K562 (cell line): ENCODE data around the gene SLC48A1. TPM values are rescaled to one million over a fixed set of nuclear protein-coding genes. Genes with fewer than 3 reads are reported as not detected.

Experiments
- ATAC-seq: fragments of 200-7000 bp; cut with Tn5 transposase; 3 replicates; pipeline ENCODE4 v1.9.1; 2020; ENCODE audit warnings: moderate library complexity
- BruUV-seq: library from RNA; stranded (reverse); fragments of 400-500 nt; replicated peaks from 2 replicates; lab custom pipeline; 2021; lab: Mats Ljungman, UMichigan
- CTCF ChIA-PET: fragments of 300-600 bp; formaldehyde crosslinking; extraction: SDS; loops from one replicate; lab custom pipeline; 2021; ENCODE audit warnings: low intra/inter-chr PET ratio; lab: Yijun Ruan, JAX
- POLR2A ChIA-PET: fragments of 300-600, 350-650 bp; sonication (Branson Sonifier 250); formaldehyde crosslinking; extraction: SDS; loops from one replicate; lab custom pipeline; 2021; ENCODE audit warnings: antibody characterized with exemption, inconsistent platforms; lab: Yijun Ruan, JAX
- DNase-seq, 4 experiments: peaks; one replicate each; pipeline versions ENCODE4 v3.0.0 to v3.0.0-alpha.2; 2011 to 2018; ENCODE audit warnings: low spot score in 3 of 4, mixed read lengths in 3 of 4; ENCODE audit errors: extremely low read depth in 1 of 4
- FAIRE-seq: peaks from 2 replicates; lab custom pipeline; 2011; peaks lifted over from hg19 to GRCh38; lab: Jason Lieb, UNC
- H2AFZ ChIP-seq: 2 replicates; pipeline ENCODE4 v1.6.0; 2011; ENCODE audit warnings: low read depth, low read length, control low read depth, inconsistent platforms
- H3K27ac ChIP-seq: fragments of 200-600 bp; 3 replicates; pipeline ENCODE4 v1.8.0; 2011; ENCODE audit warnings: low read depth, mild to moderate bottlenecking, control low read depth, inconsistent platforms, low read length, moderate library complexity, mixed read lengths; ENCODE audit errors: extremely low read depth
- H3K27me3 ChIP-seq, 2 experiments: fragments of 300-600 bp in 1 of 2; 2 replicates in 1 of 2; 3 replicates in 1 of 2; pipeline versions ENCODE4 v1.6.0 to v1.8.0; 2011; ENCODE audit warnings: inconsistent platforms in 2 of 2, low read length in 2 of 2, mild to moderate bottlenecking in 1 of 2, mixed read lengths in 1 of 2, moderate library complexity in 1 of 2; ENCODE audit not compliant: control insufficient read depth in 2 of 2, insufficient read depth in 2 of 2
- H3K36me3 ChIP-seq: fragments of 300-600 bp; 3 replicates; pipeline ENCODE4 v1.8.0; 2011; ENCODE audit warnings: mild to moderate bottlenecking, low read length, inconsistent platforms; ENCODE audit not compliant: control insufficient read depth, insufficient read depth
- H3K4me1 ChIP-seq, 2 experiments: fragments of 200-600 bp in 1 of 2; replicated peaks in 1 of 2; 2 replicates in 1 of 2; 3 replicates in 1 of 2; pipeline versions ENCODE4 v1.5.1 to v1.8.0; 2011; ENCODE audit warnings: inconsistent platforms in 2 of 2, low read length in 2 of 2, mild to moderate bottlenecking in 1 of 2, mixed read lengths in 1 of 2, moderate library complexity in 1 of 2; ENCODE audit not compliant: control insufficient read depth in 2 of 2, insufficient read depth in 2 of 2
- H3K4me2 ChIP-seq: 2 replicates; pipeline ENCODE4 v1.6.1; 2011; ENCODE audit warnings: low read length, control low read depth, inconsistent platforms, mixed read lengths; ENCODE audit not compliant: insufficient read depth
- H3K4me3 ChIP-seq: fragments of 200-600 bp; sonication (generic), shearing (Covaris generic); 2 replicates; pipeline ENCODE4 v1.5.1; 2016; ENCODE audit warnings: control low read depth, inconsistent platforms
- H3K79me2 ChIP-seq: fragments of 200-600 bp; 3 replicates; pipeline ENCODE4 v1.8.0; 2011; ENCODE audit warnings: low read length, inconsistent platforms; ENCODE audit not compliant: control insufficient read depth, insufficient read depth
- H3K9ac ChIP-seq, 2 experiments: 2 replicates each; pipeline versions ENCODE4 v1.6.0 to v1.6.1; 2011; ENCODE audit warnings: low read depth in 2 of 2, low read length in 2 of 2, control low read depth in 1 of 2, inconsistent platforms in 1 of 2, mild to moderate bottlenecking in 1 of 2, mixed read lengths in 1 of 2; ENCODE audit not compliant: insufficient read depth in 1 of 2
- H3K9me1 ChIP-seq: one replicate; pipeline ENCODE4 v1.6.0; 2011; ENCODE audit warnings: inconsistent platforms, mild to moderate bottlenecking, low read length, moderate library complexity; ENCODE audit not compliant: control insufficient read depth, insufficient read depth
- H3K9me3 ChIP-seq: replicated peaks from 2 replicates; pipeline ENCODE4 v1.5.1; 2011; ENCODE audit warnings: low read depth, low read length, inconsistent platforms; ENCODE audit not compliant: control insufficient read depth, insufficient read depth
- H4K20me1 ChIP-seq: replicated peaks from 2 replicates; pipeline ENCODE4 v1.6.1; 2011; ENCODE audit warnings: low read length, inconsistent platforms, mixed read lengths; ENCODE audit not compliant: control insufficient read depth, insufficient read depth
- BCL6 ChIP-seq: fragments of 250-450 bp; sonication (Bioruptor Pico); IDR thresholded peaks from 2 replicates; pipeline ENCODE4 v1.4.0; 2020
- GTF2E2 ChIP-seq: fragments of 200-800 bp; sonication (Bioruptor generic); IDR thresholded peaks from 2 replicates; pipeline ENCODE4 v1.6.1; 2016; ENCODE audit warnings: missing genetic modification characterization, missing compliant biosample characterization
- HNRNPL ChIP-seq: fragments of 200-400 bp; formaldehyde crosslinking; IDR thresholded peaks from 2 replicates; pipeline ENCODE4 v1.6.1; 2017; ENCODE audit warnings: low read depth, mild to moderate bottlenecking, low read length
- NCOR1 ChIP-seq: fragments of 450-650 bp; IDR thresholded peaks from 2 replicates; pipeline ENCODE4 v1.6.1; 2016; ENCODE audit warnings: mild to moderate bottlenecking, moderate library complexity
- NRF1 ChIP-seq, 2 experiments: fragments of 450-650 bp; IDR thresholded peaks in 1 of 2; conservative IDR thresholded peaks in 1 of 2; 2 replicates each; pipeline ENCODE4 v1.6.1; 2014; ENCODE audit warnings: mild to moderate bottlenecking in 2 of 2
- PHB ChIP-seq: fragments of 250-450 bp; sonication (Bioruptor Pico); IDR thresholded peaks from 2 replicates; pipeline ENCODE4 v1.5.0; 2021
- POLR2A ChIP-seq: fragments of 450-650 bp; conservative IDR thresholded peaks from 2 replicates; pipeline ENCODE4 v1.6.1; 2016
- POLR2AphosphoS2 ChIP-seq: IDR thresholded peaks from 2 replicates; pipeline ENCODE4 v1.6.1; 2012; ENCODE audit warnings: low read length, improper control_type of control experiment
- PTBP1 ChIP-seq: fragments of 200-400 bp; formaldehyde crosslinking; IDR thresholded peaks from 2 replicates; pipeline ENCODE4 v1.6.1; 2017; ENCODE audit warnings: low read depth, low read length
- RBFOX2 ChIP-seq: fragments of 200-400 bp; formaldehyde crosslinking; IDR thresholded peaks from 2 replicates; pipeline ENCODE4 v1.6.1; 2017; ENCODE audit warnings: low read depth, mild to moderate bottlenecking, low read length, moderate library complexity
- SLC30A9 ChIP-seq: fragments of 250-450 bp; sonication (Bioruptor Pico); IDR thresholded peaks from 2 replicates; pipeline ENCODE4 v1.8.0; 2022; ENCODE audit warnings: mild to moderate bottlenecking, moderate library complexity
- SMAD3 ChIP-seq: fragments of 450-650 bp; formaldehyde crosslinking; conservative IDR thresholded peaks from 2 replicates; pipeline ENCODE4 v1.4.0; 2020; ENCODE audit warnings: mild to moderate bottlenecking
- SUPT5H ChIP-seq: fragments of 450-650 bp; IDR thresholded peaks from 2 replicates; pipeline ENCODE4 v1.6.1; 2016
- ZNF239 ChIP-seq: fragments of 250-450 bp; sonication (Bioruptor Pico); IDR thresholded peaks from 2 replicates; pipeline ENCODE4 v1.4.0; 2020; ENCODE audit warnings: mild to moderate bottlenecking
- ZNF444 ChIP-seq: fragments of 250-450 bp; sonication (Bioruptor Pico); IDR thresholded peaks from 2 replicates; pipeline ENCODE4 v1.4.0; 2020; ENCODE audit warnings: mild to moderate bottlenecking, moderate library complexity
- ZZZ3 ChIP-seq: fragments of 450-650 bp; IDR thresholded peaks from 2 replicates; pipeline ENCODE4 v1.6.1; 2016; ENCODE audit warnings: antibody characterized with exemption, mild to moderate bottlenecking, moderate library complexity
- WGBS: fragments of 100-300 bp; shearing (Covaris generic); methylation state at CpG from one replicate; pipeline ENCODE4 v1.1.6; 2016; ENCODE audit warnings: low coverage, mixed read lengths; ENCODE audit not compliant: insufficient coverage; ENCODE audit errors: missing lambda C conversion rate; 5-methylcytosine and 5-hydroxymethylcytosine counted together
- in situ Hi-C: fragments of 300-500 bp; cut with MboI; formaldehyde crosslinking; loops from 4 replicates; pipeline ENCODE4 v1.15.0; 2018; ENCODE audit warnings: inconsistent platforms, mixed read lengths
- intact Hi-C: fragments of 100-400 bp; cut with micrococcal nuclease; formaldehyde crosslinking; loops from 2 replicates; pipeline ENCODE4 v1.14.2; 2022
- polyA plus RNA-seq, 8 experiments: library from polyadenylated mRNA; depleted of rRNA in 4 of 8; stranded (reverse) in 5 of 8; unstranded in 3 of 8; fragments of >200 nt; fragmentation: Nextera tagmentation in 2 of 8; fragmentation: Illumina TruSeq in 1 of 8; extraction: Ambion mirVana in 2 of 8; extraction: Trizol in 1 of 8; gene quantifications; 2 replicates each; pipeline versions ENCODE4 v1.2.1 to v1.2.3, GENCODE V29; 2011 to 2014; ENCODE audit warnings: inconsistent platforms in 1 of 8, missing spikeins in 1 of 8
- total RNA-seq, 7 experiments: library from RNA; depleted of rRNA in 6 of 7; stranded (reverse); fragments of >200 nt in 6 of 7; fragmentation: Illumina TruSeq in 2 of 7; extraction: Trizol in 2 of 7; gene quantifications; 2 replicates each; pipeline versions ENCODE4 v1.2.1 to v1.2.3, GENCODE V29; 2011 to 2021; ENCODE audit warnings: low replicate concordance in 1 of 7
- TF ChIP-seq, protein P1 (sequence below), 2 experiments: fragments of 450-650 bp in 1 of 2; sonication (generic) in 1 of 2; formaldehyde crosslinking in 1 of 2; IDR thresholded peaks in 1 of 2; conservative IDR thresholded peaks in 1 of 2; 2 replicates each; pipeline versions ENCODE4 v1.6.1 to v1.8.1; 2016 to 2023; ENCODE audit warnings: mild to moderate bottlenecking in 2 of 2, moderate library complexity in 2 of 2, inconsistent platforms in 1 of 2, missing genetic modification reagents in 1 of 2
- TF ChIP-seq, protein P2 (sequence below): sonication (generic); formaldehyde crosslinking; IDR thresholded peaks from 2 replicates; pipeline ENCODE4 v1.8.1; 2023; ENCODE audit warnings: mild to moderate bottlenecking, missing genetic modification reagents
- TF ChIP-seq, protein P3 (sequence below): fragments of 450-650 bp; formaldehyde crosslinking; IDR thresholded peaks from 2 replicates; pipeline ENCODE4 v1.4.0; 2020; ENCODE audit warnings: mild to moderate bottlenecking, moderate library complexity

The SLC48A1 gene
- total and polyA plus RNA-seq, 9 of the 15 experiments (the other 6 are each of a cell fraction or from before 2014, with no cell fraction given), result 10.7 to 37.5 (median 18.7) TPM

DNA sequence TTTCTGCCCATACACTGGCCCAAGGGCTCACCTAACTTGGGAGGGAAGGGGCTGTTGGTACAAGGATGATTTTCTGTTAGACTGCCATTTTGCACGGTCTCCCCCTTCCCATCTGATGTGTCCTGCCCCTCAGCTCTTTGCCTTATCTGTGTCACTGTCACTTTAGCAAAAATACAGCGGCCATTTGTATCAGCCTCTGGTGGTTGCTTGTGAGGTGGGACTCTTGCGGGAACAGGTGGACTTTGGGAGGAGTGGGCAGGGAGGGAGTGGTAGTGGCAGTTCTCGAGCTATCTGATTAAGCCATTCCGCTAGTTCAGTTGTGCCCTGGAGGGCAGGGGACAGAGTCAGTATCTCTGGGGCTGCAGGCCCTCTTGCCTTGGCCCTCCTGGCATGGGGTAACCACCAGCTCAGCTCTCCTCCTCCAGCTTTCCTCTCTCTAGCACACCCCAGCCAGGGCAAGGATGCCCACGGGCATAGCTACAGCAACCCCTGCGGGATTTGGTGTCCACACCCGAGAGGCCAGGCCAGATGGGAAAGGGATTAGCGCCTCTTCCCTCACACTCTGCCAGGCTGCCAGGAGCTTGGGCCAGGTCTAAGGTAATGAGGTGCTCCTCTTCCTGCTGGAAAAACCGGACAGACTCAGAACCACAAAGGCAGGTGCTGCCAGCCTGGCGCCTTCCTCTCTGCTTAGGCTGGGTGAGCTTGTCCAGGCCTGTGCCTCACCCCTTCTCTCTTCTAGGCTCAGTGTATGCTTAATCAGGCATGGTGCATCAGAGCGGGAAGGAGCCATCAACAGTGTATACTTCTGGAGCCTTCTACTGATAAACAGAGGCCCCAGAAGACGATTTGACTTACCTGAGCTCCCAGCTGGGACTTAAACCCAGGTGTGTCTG, 8.7 kb downstream of the SLC48A1 start:
- peaks cover 76% of the 10 kb centered on the region; the same call in 2 of the 3 replicates for H3K36me3 ChIP-seq
- H3K4me3 ChIP-seq, result no peak overlapping the region
- peaks cover 35% of the 10 kb centered on the region for H3K79me2 ChIP-seq
- ATAC-seq, result no peak
- WGBS, result 66% methylated on average over 13 of the region's 13 CpGs
- H3K9me1 ChIP-seq, result no peaks in the 10 kb centered on the region
- ChIA-PET CTCF (no interaction called here), POLR2A (interaction anchor here (0.5 to 2.8 kb wide), 15 partner anchors 9 to 1034 kb away, joined by 3 to 8 read pairs (median 3); partner anchors contain the start of gene SLC48A1)
- no TSS peak for BruUV-seq
- intact Hi-C loops, result no loop called here
- no peaks in the 10 kb centered on the region for H3K9me3 ChIP-seq
- DNase-seq, result no peak
- peaks cover 17% of the 10 kb centered on the region; the same call in 1 of the 2 replicates for H4K20me1 ChIP-seq
- H3K27ac ChIP-seq, result no peak overlapping the region
- in situ Hi-C loops, result no loop called here
- FAIRE-seq, result no peak
- H2AFZ ChIP-seq, result no peak overlapping the region
- H3K4me2 ChIP-seq, result no peak overlapping the region
- H3K9ac ChIP-seq, result peak overlapping the region in 1 of 2 experiments; percentile 82; a peak in 2 of 4 replicates
- H3K4me1 ChIP-seq, result peaks cover 24 to 61% of the 10 kb centered on the region in 2 experiments
- no peaks in the 10 kb centered on the region for H3K27me3 ChIP-seq
- TF ChIP-seq POLR2AphosphoS2 (peak; percentile 92), SMAD3 (no peak), SUPT5H (peak; percentile 43; the same call in 1 of the 2 replicates), RBFOX2 (peak; percentile 59), SLC30A9 (CRISPR knock-in tag) (no peak), PTBP1 (peak; percentile 35; the same call in 1 of the 2 replicates), PHB (CRISPR knock-in tag) (0 out of 2 replicates have a peak, but pooled peaks have one; percentile 17), NRF1 (conservative IDR thresholded peaks at IDR 0.05 in 1 of 2, IDR thresholded peaks at IDR 0.05 in 1 of 2) (no peak), GTF2E2 (tag) (no peak), POLR2A (peak; percentile 59; the same call in 1 of the 2 replicates), BCL6 (CRISPR knock-in tag) (no peak), ZNF239 (CRISPR knock-in tag) (no peak), ZZZ3 (no peak), HNRNPL (peak; percentile 51; the same call in 1 of the 2 replicates), ZNF444 (CRISPR knock-in tag) (no peak), NCOR1 (0 out of 2 replicates have a peak, but pooled peaks have one; percentile 11)
- TF ChIP-seq, protein P1, sequence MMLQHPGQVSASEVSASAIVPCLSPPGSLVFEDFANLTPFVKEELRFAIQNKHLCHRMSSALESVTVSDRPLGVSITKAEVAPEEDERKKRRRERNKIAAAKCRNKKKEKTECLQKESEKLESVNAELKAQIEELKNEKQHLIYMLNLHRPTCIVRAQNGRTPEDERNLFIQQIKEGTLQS (IDR thresholded peaks at IDR 0.05), result no peak
- TF ChIP-seq, protein P1 (CRISPR knock-in tag; conservative IDR thresholded peaks at IDR 0.05), result no peak
- TF ChIP-seq, protein P2, sequence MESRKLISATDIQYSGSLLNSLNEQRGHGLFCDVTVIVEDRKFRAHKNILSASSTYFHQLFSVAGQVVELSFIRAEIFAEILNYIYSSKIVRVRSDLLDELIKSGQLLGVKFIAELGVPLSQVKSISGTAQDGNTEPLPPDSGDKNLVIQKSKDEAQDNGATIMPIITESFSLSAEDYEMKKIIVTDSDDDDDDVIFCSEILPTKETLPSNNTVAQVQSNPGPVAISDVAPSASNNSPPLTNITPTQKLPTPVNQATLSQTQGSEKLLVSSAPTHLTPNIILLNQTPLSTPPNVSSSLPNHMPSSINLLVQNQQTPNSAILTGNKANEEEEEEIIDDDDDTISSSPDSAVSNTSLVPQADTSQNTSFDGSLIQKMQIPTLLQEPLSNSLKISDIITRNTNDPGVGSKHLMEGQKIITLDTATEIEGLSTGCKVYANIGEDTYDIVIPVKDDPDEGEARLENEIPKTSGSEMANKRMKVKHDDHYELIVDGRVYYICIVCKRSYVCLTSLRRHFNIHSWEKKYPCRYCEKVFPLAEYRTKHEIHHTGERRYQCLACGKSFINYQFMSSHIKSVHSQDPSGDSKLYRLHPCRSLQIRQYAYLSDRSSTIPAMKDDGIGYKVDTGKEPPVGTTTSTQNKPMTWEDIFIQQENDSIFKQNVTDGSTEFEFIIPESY (CRISPR knock-in tag), result peak; percentile 70
- TF ChIP-seq, protein P3, sequence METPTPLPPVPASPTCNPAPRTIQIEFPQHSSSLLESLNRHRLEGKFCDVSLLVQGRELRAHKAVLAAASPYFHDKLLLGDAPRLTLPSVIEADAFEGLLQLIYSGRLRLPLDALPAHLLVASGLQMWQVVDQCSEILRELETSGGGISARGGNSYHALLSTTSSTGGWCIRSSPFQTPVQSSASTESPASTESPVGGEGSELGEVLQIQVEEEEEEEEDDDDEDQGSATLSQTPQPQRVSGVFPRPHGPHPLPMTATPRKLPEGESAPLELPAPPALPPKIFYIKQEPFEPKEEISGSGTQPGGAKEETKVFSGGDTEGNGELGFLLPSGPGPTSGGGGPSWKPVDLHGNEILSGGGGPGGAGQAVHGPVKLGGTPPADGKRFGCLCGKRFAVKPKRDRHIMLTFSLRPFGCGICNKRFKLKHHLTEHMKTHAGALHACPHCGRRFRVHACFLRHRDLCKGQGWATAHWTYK (CRISPR knock-in tag), result 0 out of 2 replicates have a peak, but pooled peaks have one; percentile 12
